Neural progenitor cell (in vitro differentiated cells): ENCODE results near the gene GSTO1. TPM values are rescaled to one million over a fixed set of nuclear protein-coding genes. Genes with fewer than 3 reads are reported as not detected.

Experiments used
- DNase-seq: peaks from one replicate; pipeline ENCODE4 v3.0.0-alpha.2; 2016; ENCODE audit warnings: low spot score
- H2AFZ ChIP-seq: fragments of 200-600 bp; sonication (generic); replicated peaks from 2 replicates; pipeline ENCODE4 v1.6.1; 2016; ENCODE audit warnings: antibody characterized with exemption
- H3F3A ChIP-seq: fragments of 200-600 bp; sonication (generic); 2 replicates; pipeline ENCODE4 v1.6.1; 2016; ENCODE audit warnings: antibody characterized with exemption, low read depth
- H3K27ac ChIP-seq: fragments of 200-600 bp; sonication (generic); 2 replicates; pipeline ENCODE4 v1.5.1; 2016; ENCODE audit warnings: mild to moderate bottlenecking
- H3K27me3 ChIP-seq: fragments of 200-600 bp; sonication (generic); 2 replicates; pipeline ENCODE4 v1.6.1; 2016; ENCODE audit warnings: mild to moderate bottlenecking, moderate library complexity
- H3K36me3 ChIP-seq: fragments of 200-600 bp; sonication (generic); 2 replicates; pipeline ENCODE4 v1.5.1; 2016
- H3K4me1 ChIP-seq: fragments of 200-600 bp; sonication (generic); 2 replicates; pipeline ENCODE4 v1.6.1; 2016; ENCODE audit warnings: mixed run types
- H3K4me2 ChIP-seq: fragments of 200-600 bp; sonication (generic); 2 replicates; pipeline ENCODE4 v1.6.1; 2016
- H3K4me3 ChIP-seq: fragments of 200-600 bp; sonication (generic); 2 replicates; pipeline ENCODE4 v1.5.1; 2016
- H3K79me2 ChIP-seq: fragments of 200-600 bp; sonication (generic); 2 replicates; pipeline ENCODE4 v1.6.1; 2016; ENCODE audit warnings: low read depth
- H3K9ac ChIP-seq: fragments of 200-600 bp; sonication (generic); 2 replicates; pipeline ENCODE4 v1.6.1; 2016
- H3K9me3 ChIP-seq: fragments of 200-600 bp; sonication (generic); 2 replicates; pipeline ENCODE4 v1.5.1; 2016; ENCODE audit warnings: low read depth
- H4K20me1 ChIP-seq: fragments of 200-600 bp; sonication (generic); 2 replicates; pipeline ENCODE4 v1.6.1; 2016; ENCODE audit warnings: low read depth
- H3K27ac Mint-ChIP-seq: 3 replicates; pipeline ENCODE4 v1.8.0; 2021; ENCODE audit warnings: mixed read lengths
- H3K27me3 Mint-ChIP-seq: 2 replicates; pipeline ENCODE4 v1.8.0; 2022; ENCODE audit warnings: low read depth, mild to moderate bottlenecking, inconsistent platforms, moderate library complexity, mixed read lengths; ENCODE audit not compliant: insufficient read depth
- H3K36me3 Mint-ChIP-seq: 3 replicates; pipeline ENCODE4 v1.8.0; 2021; ENCODE audit warnings: mixed read lengths
- H3K4me1 Mint-ChIP-seq: 3 replicates; pipeline ENCODE4 v1.8.0; 2021; ENCODE audit warnings: mixed read lengths
- H3K4me3 Mint-ChIP-seq: 3 replicates; pipeline ENCODE4 v1.8.0; 2021; ENCODE audit warnings: mild to moderate bottlenecking, moderate library complexity, mixed read lengths
- H3K9me3 Mint-ChIP-seq: 3 replicates; pipeline ENCODE4 v1.8.0; 2020; ENCODE audit warnings: mixed read lengths
- EZH2 ChIP-seq: fragments of 200-600 bp; sonication (generic); IDR thresholded peaks from 2 replicates; pipeline ENCODE4 v1.6.1; 2017; ENCODE audit warnings: antibody characterized with exemption, mild to moderate bottlenecking, moderate library complexity
- EZH2phosphoT487 ChIP-seq: fragments of 200-600 bp; sonication (generic); IDR thresholded peaks from 2 replicates; pipeline ENCODE4 v1.6.1; 2017; ENCODE audit warnings: antibody characterized with exemption
- total RNA-seq: library from RNA; depleted of rRNA; stranded (reverse); fragments of >200 nt; gene quantifications from 2 replicates; pipeline ENCODE4 v1.2.3, GENCODE V29; 2015; ENCODE audit warnings: low replicate concordance
- TF ChIP-seq, protein P1 (sequence below): fragments of 200-600 bp; sonication (generic); IDR thresholded peaks from 2 replicates; pipeline ENCODE4 v1.5.1; 2017; ENCODE audit warnings: antibody characterized with exemption, mild to moderate bottlenecking

The GSTO1 gene
- total RNA-seq, 1 donor from 2014 or later: 48.6 TPM

DNA sequence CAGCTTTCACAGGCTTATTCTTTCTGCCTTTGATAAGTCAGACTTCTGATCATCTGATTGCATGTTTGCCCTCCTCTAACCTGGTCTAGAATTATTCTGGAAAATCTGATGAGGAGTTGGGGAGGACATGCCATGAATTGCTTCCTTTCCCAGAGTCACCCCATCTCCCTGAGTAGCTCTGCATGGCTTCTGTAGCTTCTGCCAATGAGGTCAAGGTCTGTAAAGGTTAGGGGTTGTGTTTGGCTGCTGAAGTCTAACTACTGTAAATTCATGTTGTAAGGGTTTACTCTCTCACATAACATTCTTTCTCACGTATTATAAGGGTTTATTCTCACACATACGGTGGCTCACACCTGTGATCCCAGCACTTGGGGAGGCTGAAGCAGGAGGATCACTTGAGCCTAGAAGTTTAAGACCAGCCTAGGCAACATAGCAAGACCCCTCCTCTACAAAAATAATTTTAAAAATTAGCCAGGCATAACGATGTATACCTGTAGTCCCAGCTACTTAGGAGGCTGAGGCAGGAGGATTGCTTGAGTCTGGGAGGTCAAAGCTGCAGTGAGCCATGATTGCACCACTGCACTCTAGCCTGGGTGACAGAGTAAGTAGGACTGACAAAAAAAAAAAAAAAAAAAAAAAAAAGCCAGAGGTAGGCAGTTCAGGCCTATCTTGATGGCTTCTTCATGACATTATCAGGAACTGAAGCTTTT, 25.0 kb downstream of the GSTO1 start:
- no peaks in the 10 kb centered on the region for H3K4me1 Mint-ChIP-seq
- TF ChIP-seq EZH2: no peak
- H3K27ac ChIP-seq: no peak overlapping the region
- no peaks in the 10 kb centered on the region for H3K79me2 ChIP-seq
- H3K9me3 ChIP-seq: no peaks in the 10 kb centered on the region
- no peak overlapping the region for H3K4me3 ChIP-seq
- H3K4me2 ChIP-seq: no peak overlapping the region
- H3K36me3 ChIP-seq: no peaks in the 10 kb centered on the region
- DNase-seq: no peak
- no peaks in the 10 kb centered on the region for H3K36me3 Mint-ChIP-seq
- no peak overlapping the region for H2AFZ ChIP-seq
- H3K9me3 Mint-ChIP-seq: no peaks in the 10 kb centered on the region
- peaks cover 5% of the 10 kb centered on the region for H3K27me3 ChIP-seq
- no peak overlapping the region for H3K4me3 Mint-ChIP-seq
- H4K20me1 ChIP-seq: no peaks in the 10 kb centered on the region
- H3K9ac ChIP-seq: no peak overlapping the region
- no peaks in the 10 kb centered on the region for H3F3A ChIP-seq
- H3K27ac Mint-ChIP-seq: no peak overlapping the region
- no peaks in the 10 kb centered on the region for H3K27me3 Mint-ChIP-seq
- no peaks in the 10 kb centered on the region for H3K4me1 ChIP-seq

DNA sequence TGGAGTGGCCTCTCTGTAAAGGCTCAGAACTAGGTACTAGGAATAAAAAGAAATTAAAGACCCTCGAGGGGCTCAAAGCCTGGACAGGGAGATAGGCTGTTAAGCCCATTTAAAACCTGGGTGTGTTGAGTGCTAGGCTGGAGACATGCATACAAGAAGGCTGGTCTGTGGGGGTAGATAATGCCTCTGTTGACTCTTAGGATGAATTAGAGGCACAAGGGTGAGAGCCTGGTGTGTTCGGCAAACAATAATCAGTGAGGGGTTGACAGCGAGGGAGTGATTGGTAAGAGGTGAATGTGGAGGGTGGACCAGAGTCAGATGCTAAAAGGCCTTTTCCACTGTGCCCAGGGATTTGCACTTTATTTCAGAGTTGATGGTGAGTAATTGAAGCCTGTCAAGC, 27.0 kb downstream of the GSTO1 start:
- Histone ChIP-seq H3F3A (no peaks in the 10 kb centered on the region), H3K9me3 (no peaks in the 10 kb centered on the region), H3K27me3 (no peaks in the 10 kb centered on the region), H3K79me2 (no peaks in the 10 kb centered on the region), H2AFZ (no peak overlapping the region), H3K27ac (no peak overlapping the region), H3K4me1 (no peaks in the 10 kb centered on the region), H3K9ac (no peak overlapping the region), H4K20me1 (no peaks in the 10 kb centered on the region), H3K4me2 (no peak overlapping the region), H3K36me3 (no peaks in the 10 kb centered on the region), H3K4me3 (no peak overlapping the region)
- no peak for TF ChIP-seq EZH2
- TF ChIP-seq, protein P1, sequence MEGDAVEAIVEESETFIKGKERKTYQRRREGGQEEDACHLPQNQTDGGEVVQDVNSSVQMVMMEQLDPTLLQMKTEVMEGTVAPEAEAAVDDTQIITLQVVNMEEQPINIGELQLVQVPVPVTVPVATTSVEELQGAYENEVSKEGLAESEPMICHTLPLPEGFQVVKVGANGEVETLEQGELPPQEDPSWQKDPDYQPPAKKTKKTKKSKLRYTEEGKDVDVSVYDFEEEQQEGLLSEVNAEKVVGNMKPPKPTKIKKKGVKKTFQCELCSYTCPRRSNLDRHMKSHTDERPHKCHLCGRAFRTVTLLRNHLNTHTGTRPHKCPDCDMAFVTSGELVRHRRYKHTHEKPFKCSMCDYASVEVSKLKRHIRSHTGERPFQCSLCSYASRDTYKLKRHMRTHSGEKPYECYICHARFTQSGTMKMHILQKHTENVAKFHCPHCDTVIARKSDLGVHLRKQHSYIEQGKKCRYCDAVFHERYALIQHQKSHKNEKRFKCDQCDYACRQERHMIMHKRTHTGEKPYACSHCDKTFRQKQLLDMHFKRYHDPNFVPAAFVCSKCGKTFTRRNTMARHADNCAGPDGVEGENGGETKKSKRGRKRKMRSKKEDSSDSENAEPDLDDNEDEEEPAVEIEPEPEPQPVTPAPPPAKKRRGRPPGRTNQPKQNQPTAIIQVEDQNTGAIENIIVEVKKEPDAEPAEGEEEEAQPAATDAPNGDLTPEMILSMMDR: no peak
- no peak for TF ChIP-seq EZH2phosphoT487
- Mint-ChIP-seq H3K27me3 (no peaks in the 10 kb centered on the region), H3K27ac (no peak overlapping the region), H3K4me1 (no peaks in the 10 kb centered on the region), H3K36me3 (no peaks in the 10 kb centered on the region), H3K9me3 (no peaks in the 10 kb centered on the region), H3K4me3 (no peak overlapping the region)
- DNase-seq: no peak

DNA sequence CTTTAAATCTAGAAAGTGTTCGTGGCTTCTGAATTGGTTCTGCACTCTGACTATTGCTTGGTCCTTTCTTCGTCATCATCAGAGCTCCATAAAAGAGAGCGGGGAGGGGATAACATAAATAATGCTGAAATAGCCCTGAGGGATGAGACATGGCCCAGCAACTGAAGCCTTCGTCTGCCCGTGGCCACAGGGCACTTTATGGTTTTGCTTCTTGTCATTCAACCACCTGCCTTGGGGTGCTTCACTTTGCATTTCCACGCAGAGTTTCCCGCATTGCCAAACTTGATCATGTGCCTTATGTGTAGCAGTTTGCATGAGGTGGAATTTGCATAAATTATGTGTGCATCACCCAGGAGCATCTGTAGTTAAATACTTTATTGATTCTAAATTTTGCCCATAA, 30.2 kb downstream of the GSTO1 start:
- no peaks in the 10 kb centered on the region for H3K4me1 ChIP-seq
- no peak overlapping the region for H3K9ac ChIP-seq
- no peaks in the 10 kb centered on the region for H4K20me1 ChIP-seq
- no peaks in the 10 kb centered on the region for H3K79me2 ChIP-seq
- H3K4me3 Mint-ChIP-seq: no peak overlapping the region
- TF ChIP-seq, protein P1: no peak
- TF ChIP-seq EZH2phosphoT487 (no peak), EZH2 (no peak)
- H3K27me3 Mint-ChIP-seq: no peaks in the 10 kb centered on the region
- no peak overlapping the region for H3K27ac ChIP-seq
- H3K4me1 Mint-ChIP-seq: no peaks in the 10 kb centered on the region
- no peak for DNase-seq
- no peaks in the 10 kb centered on the region for H3K27me3 ChIP-seq
- no peaks in the 10 kb centered on the region for H3K36me3 ChIP-seq
- H2AFZ ChIP-seq: no peak overlapping the region
- no peak overlapping the region for H3K4me3 ChIP-seq
- no peaks in the 10 kb centered on the region for H3F3A ChIP-seq
- H3K4me2 ChIP-seq: no peak overlapping the region
- H3K27ac Mint-ChIP-seq: no peak overlapping the region
- no peaks in the 10 kb centered on the region for H3K9me3 Mint-ChIP-seq
- H3K9me3 ChIP-seq: no peaks in the 10 kb centered on the region
- no peaks in the 10 kb centered on the region for H3K36me3 Mint-ChIP-seq

- Mint-ChIP-seq H3K27ac (no peak overlapping the region), H3K36me3 (no peaks in the 10 kb centered on the region), H3K9me3 (no peaks in the 10 kb centered on the region), H3K4me1 (peaks cover 6% of the 10 kb centered on the region), H3K4me3 (no peak overlapping the region), H3K27me3 (peaks cover 9% of the 10 kb centered on the region)
- TF ChIP-seq EZH2: no peak
- TF ChIP-seq, protein P1: no peak
- TF ChIP-seq EZH2phosphoT487: no peak
- no peaks in the 10 kb centered on the region for H3K36me3 ChIP-seq
- H3F3A ChIP-seq: peaks cover 4% of the 10 kb centered on the region
- no peak overlapping the region for H3K4me3 ChIP-seq
- peaks cover 4% of the 10 kb centered on the region for H3K4me1 ChIP-seq
- H3K27ac ChIP-seq: no peak overlapping the region
- H3K79me2 ChIP-seq: no peaks in the 10 kb centered on the region
- no peak overlapping the region for H2AFZ ChIP-seq
- H3K9me3 ChIP-seq: no peaks in the 10 kb centered on the region
- peaks cover 11% of the 10 kb centered on the region for H3K27me3 ChIP-seq
- H3K4me2 ChIP-seq: no peak overlapping the region
- H3K9ac ChIP-seq: no peak overlapping the region
- no peaks in the 10 kb centered on the region for H4K20me1 ChIP-seq
- DNase-seq: no peak
Observed at GRCh38 chr10:104286939-104287338, 32.2 kb downstream of the GSTO1 start.
